ENCODE measurements around the gene LGALS12.

DNA sequence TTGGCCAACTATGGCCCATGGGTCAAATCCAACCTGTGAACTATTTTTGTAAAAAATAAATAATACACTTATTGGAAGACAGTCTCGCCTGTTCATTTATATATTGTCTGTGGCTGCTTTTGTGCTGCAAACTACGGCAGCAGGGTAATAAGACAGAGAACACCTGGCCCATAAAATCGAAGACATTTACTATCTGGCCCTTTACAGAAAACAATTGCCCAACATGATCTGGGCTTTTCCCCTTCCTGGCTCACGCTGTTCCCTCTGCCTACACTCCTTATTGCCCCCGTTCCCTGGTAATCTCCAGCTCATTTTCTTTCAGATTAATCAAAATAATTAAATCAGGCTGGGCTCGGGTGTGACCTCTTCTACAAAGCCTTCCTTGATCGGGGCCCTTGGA is 51.7 kb downstream of the LGALS12 start:
- TF ChIP-seq, protein P1, sequence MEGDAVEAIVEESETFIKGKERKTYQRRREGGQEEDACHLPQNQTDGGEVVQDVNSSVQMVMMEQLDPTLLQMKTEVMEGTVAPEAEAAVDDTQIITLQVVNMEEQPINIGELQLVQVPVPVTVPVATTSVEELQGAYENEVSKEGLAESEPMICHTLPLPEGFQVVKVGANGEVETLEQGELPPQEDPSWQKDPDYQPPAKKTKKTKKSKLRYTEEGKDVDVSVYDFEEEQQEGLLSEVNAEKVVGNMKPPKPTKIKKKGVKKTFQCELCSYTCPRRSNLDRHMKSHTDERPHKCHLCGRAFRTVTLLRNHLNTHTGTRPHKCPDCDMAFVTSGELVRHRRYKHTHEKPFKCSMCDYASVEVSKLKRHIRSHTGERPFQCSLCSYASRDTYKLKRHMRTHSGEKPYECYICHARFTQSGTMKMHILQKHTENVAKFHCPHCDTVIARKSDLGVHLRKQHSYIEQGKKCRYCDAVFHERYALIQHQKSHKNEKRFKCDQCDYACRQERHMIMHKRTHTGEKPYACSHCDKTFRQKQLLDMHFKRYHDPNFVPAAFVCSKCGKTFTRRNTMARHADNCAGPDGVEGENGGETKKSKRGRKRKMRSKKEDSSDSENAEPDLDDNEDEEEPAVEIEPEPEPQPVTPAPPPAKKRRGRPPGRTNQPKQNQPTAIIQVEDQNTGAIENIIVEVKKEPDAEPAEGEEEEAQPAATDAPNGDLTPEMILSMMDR (conservative IDR thresholded peaks at IDR 0.05 in 1 of 2, IDR thresholded peaks at IDR 0.05 in 1 of 2; ENCODE audit: extremely low read depth in 1 of 2, insufficient read depth in 1 of 2, low read depth in 1 of 2, low read length in 2 of 2) = no peak
- no peak for TF ChIP-seq EZH2 (IDR thresholded peaks at IDR 0.05; ENCODE audit: borderline replicate concordance, low read length)

Data from mammary epithelial cell (primary cell).